ENCODE data around the gene STH.

- TF ChIP-seq CTCF (IDR thresholded peaks at IDR 0.05 in 2 of 3, conservative IDR thresholded peaks at IDR 0.05 in 1 of 3; ENCODE audit: control insufficient read depth in 2 of 3, extremely low read depth in 1 of 3, insufficient read depth in 1 of 3, low read depth in 3 of 3, low read length in 3 of 3) (no peak), TCF7 (IDR thresholded peaks at IDR 0.05; ENCODE audit: borderline replicate concordance) (no peak), POLR2A (IDR thresholded peaks at IDR 0.05; ENCODE audit: low read depth, low read length) (no peak), NKRF (conservative IDR thresholded peaks at IDR 0.05) (no peak), MXI1 (IDR thresholded peaks at IDR 0.05; ENCODE audit: low read depth, low read length) (no peak), REST (IDR thresholded peaks at IDR 0.05; ENCODE audit: low read depth, low read length) (no peak), TCF12 (IDR thresholded peaks at IDR 0.05; ENCODE audit: low read depth, low read length) (no peak), JUND (IDR thresholded peaks at IDR 0.05; ENCODE audit: low read depth, low read length) (no peak), ESRRA (IDR thresholded peaks at IDR 0.05; ENCODE audit: low read length) (no peak)
These were observed 35.8 kb upstream of the STH start for GRCh38 chr17:45963283-45963682.

All from GM12878 (cell line).